Measurements from ENCODE around the gene CEBPE. TPM values are rescaled to one million over a fixed set of nuclear protein-coding genes. Genes with fewer than 3 reads are reported as not detected.

The CEBPE gene
- polyA plus RNA-seq, 1 experiment: not detected

GRCh38 chr14:23137192-23137812, 18.2 kb upstream of the CEBPE start:
- CTCF ChIA-PET: interaction anchor here (0.6 to 1.2 kb wide), 2 partner anchors 49 to 775 kb away, joined by 3 to 6 read pairs; no protein-coding TSS in a partner anchor
- no peak for TF ChIP-seq CTCF (IDR thresholded peaks at IDR 0.05; ENCODE audit: low read depth, low read length)

GRCh38 chr14:23136566-23137133, 17.6 kb upstream of the CEBPE start:
- Histone ChIP-seq H3K4me3 (ENCODE audit: low read depth, low read length) (no peak overlapping the region), H3K27ac (ENCODE audit: low read depth, low read length) (no peak overlapping the region), H3K9me3 (ENCODE audit: control insufficient read depth, insufficient read depth, low read length) (no peaks in the 10 kb centered on the region; the same call in 1 of the 2 replicates), H3K27me3 (ENCODE audit: control insufficient read depth, insufficient read depth, low read length) (peaks cover 16% of the 10 kb centered on the region)
- POLR2A ChIA-PET: no interaction called here
- no peak for TF ChIP-seq CTCF (IDR thresholded peaks at IDR 0.05; ENCODE audit: low read depth, low read length)
- CTCF ChIA-PET: no interaction called here
- DNase-seq (ENCODE audit: low read depth, low spot score): no peak

More at GRCh38 chr14:23137192-23137812, 18.2 kb upstream of the CEBPE start:
- Histone ChIP-seq H3K4me3 (ENCODE audit: low read depth, low read length) (no peak overlapping the region), H3K9me3 (ENCODE audit: control insufficient read depth, insufficient read depth, low read length) (no peaks in the 10 kb centered on the region; the same call in 1 of the 2 replicates), H3K27ac (ENCODE audit: low read depth, low read length) (no peak overlapping the region), H3K27me3 (ENCODE audit: control insufficient read depth, insufficient read depth, low read length) (peaks cover 19% of the 10 kb centered on the region)
- POLR2A ChIA-PET: no interaction called here
- DNase-seq (ENCODE audit: low read depth, low spot score): no peak

- no peak for TF ChIP-seq CTCF (IDR thresholded peaks at IDR 0.05; ENCODE audit: low read depth, low read length)
- CTCF ChIA-PET: interaction anchor here (0.7 to 2.0 kb wide), 3 partner anchors 12 to 550 kb away, joined by 3 to 8 read pairs (median 4); no protein-coding TSS in a partner anchor
Measured at GRCh38 chr14:23132970-23133369, 13.9 kb upstream of the CEBPE start.

GRCh38 chr14:23131482-23131881, 12.4 kb upstream of the CEBPE start:
- TF ChIP-seq CTCF (IDR thresholded peaks at IDR 0.05; ENCODE audit: low read depth, low read length): no peak
- ChIA-PET POLR2A (no interaction called here), CTCF (interaction anchor here (0.6 to 3.7 kb wide), 4 partner anchors 10 to 483 kb away, joined by 3 to 35 read pairs (median 8); no protein-coding TSS in a partner anchor)
- no peak overlapping the region for H3K27ac ChIP-seq (ENCODE audit: low read depth, low read length)
- no peak for DNase-seq (ENCODE audit: low read depth, low spot score)
- no peaks in the 10 kb centered on the region for H3K9me3 ChIP-seq (ENCODE audit: control insufficient read depth, insufficient read depth, low read length)
- no peak overlapping the region for H3K4me3 ChIP-seq (ENCODE audit: low read depth, low read length)
- peaks cover 8% of the 10 kb centered on the region for H3K27me3 ChIP-seq (ENCODE audit: control insufficient read depth, insufficient read depth, low read length)

More at GRCh38 chr14:23132970-23133369, 13.9 kb upstream of the CEBPE start:
- POLR2A ChIA-PET: no interaction called here
- Histone ChIP-seq H3K4me3 (ENCODE audit: low read depth, low read length) (no peak overlapping the region), H3K9me3 (ENCODE audit: control insufficient read depth, insufficient read depth, low read length) (no peaks in the 10 kb centered on the region), H3K27me3 (ENCODE audit: control insufficient read depth, insufficient read depth, low read length) (peaks cover 9% of the 10 kb centered on the region), H3K27ac (ENCODE audit: low read depth, low read length) (no peak overlapping the region)
- no peak for DNase-seq (ENCODE audit: low read depth, low spot score)

GRCh38 chr14:23130871-23131270, 11.8 kb upstream of the CEBPE start:
- no peak overlapping the region for H3K4me3 ChIP-seq (ENCODE audit: low read depth, low read length)
- CTCF ChIA-PET: interaction anchor here (1.3 to 3.7 kb wide), 3 partner anchors 10 to 56 kb away, joined by 3 to 35 read pairs (median 13); no protein-coding TSS in a partner anchor
- no peak for TF ChIP-seq CTCF (IDR thresholded peaks at IDR 0.05; ENCODE audit: low read depth, low read length)
- no peak for DNase-seq (ENCODE audit: low read depth, low spot score)
- H3K27ac ChIP-seq (ENCODE audit: low read depth, low read length): no peak overlapping the region
- POLR2A ChIA-PET: no interaction called here
- H3K9me3 ChIP-seq (ENCODE audit: control insufficient read depth, insufficient read depth, low read length): no peaks in the 10 kb centered on the region
- peaks cover 12% of the 10 kb centered on the region for H3K27me3 ChIP-seq (ENCODE audit: control insufficient read depth, insufficient read depth, low read length)

Measured in AG04450 (cell line).